Hematopoietic multipotent progenitor cell treated with erythropoietin and hydrocortisone succinate and interleukin-3 and kit ligand, for 4 days (in vitro differentiated cells): Measurements from ENCODE around the gene TTC34.

Experiments used
- DNase-seq: peaks from one replicate; pipeline ENCODE4 v3.0.0-alpha.2; 2015

The TTC34 gene

GRCh38 chr1:2828586-2829250 lies 27.2 kb upstream of the TTC34 start:
- DNase-seq, result no peak

- no peak for DNase-seq
Observed at GRCh38 chr1:2826736-2827292, 25.3 kb upstream of the TTC34 start.

DNA sequence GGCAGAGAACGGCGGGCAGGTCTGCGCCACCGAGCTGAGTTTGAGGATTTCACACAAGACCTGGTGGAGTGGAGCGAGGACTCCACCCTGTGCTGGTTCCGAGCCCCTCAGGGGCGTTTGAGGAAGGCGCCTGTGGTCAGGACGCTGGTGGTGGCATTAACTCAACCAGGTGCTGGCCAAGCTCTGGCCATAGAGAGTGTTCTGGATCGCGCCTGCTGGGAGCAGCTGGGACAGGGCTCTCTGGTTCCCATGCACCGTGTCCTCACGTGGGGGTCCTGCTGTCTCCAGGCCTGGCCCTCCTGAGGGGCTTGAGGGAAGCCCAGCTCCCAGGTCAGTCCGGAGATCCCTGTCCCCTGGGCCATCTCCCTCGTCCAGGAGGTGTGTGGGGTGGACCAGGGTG lies 24.8 kb upstream of the TTC34 start:
- DNase-seq, result no peak

GRCh38 chr1:2825487-2826189 lies 24.1 kb upstream of the TTC34 start:
- DNase-seq, result no peak

- no peak for DNase-seq
Observed at GRCh38 chr1:2824999-2825398, 23.5 kb upstream of the TTC34 start.

DNA sequence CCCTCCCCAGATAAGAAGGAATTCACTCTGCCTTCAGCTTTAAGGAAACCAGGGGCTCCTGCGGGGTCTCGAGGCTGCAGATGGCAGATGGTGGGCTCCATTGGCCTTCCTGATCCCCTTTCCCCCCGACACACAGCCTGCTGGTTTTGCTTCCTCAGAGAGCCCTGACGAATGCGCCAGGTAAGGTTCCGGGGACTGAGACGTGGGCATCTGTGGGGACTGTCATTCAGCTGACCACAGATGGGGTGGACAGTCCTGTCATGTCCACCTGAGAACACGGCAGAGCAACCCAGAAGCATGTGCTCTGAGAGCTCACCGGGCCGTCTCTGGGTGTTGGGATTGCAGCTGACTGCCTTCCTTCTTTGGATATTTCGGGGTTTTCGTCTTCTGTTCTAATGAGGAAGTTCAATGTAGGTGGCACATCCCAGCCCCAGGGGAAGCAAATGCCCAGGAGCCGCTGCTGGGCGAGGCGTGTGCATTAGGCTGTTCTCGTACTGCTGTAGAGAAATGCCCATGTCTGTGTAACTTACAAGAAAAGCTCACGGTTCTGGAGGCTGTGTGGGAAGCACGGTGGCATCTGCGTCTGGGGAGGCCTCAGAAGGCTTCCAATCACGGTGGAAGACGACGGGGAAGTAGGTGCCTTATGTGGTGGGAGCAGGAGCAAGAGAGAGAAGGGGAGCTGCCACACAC lies 22.6 kb upstream of the TTC34 start:
- peak; percentile 37 for DNase-seq

- no peak for DNase-seq
Observed at GRCh38 chr1:2822621-2823145, 21.2 kb upstream of the TTC34 start.

DNA sequence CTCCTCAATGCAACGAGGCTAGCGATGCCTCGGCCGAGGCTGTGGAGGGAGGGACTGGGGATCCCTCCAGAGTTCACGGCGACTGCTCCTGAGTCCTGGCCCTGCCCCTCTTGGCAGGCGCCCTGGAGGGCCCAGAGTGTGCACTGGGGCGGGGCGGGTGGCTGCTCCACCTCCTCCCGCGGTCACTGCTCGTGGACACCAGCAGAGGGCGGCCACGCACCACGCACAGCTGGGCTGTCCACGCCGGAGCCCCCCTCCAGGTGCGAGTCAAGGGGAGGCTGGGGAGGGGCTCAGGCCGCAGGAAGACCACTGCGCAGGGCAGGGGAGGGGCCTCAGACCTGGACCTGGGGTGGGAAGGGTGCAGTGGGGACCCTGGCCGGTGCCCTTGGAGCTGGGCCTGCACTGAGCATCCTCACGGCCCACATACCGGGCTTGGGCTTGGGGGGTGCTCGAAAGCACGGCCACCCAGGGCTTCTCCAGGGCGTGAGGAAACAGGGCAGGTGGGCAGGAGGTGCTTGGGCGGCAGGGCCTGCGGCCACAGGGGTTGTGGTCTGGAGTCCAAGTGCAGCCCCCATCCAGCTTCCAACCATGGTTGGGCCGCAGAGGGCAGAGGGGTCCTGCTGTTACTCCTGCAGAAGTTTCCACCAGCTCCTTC lies 20.6 kb upstream of the TTC34 start:
- peak; percentile 70 for DNase-seq

DNA sequence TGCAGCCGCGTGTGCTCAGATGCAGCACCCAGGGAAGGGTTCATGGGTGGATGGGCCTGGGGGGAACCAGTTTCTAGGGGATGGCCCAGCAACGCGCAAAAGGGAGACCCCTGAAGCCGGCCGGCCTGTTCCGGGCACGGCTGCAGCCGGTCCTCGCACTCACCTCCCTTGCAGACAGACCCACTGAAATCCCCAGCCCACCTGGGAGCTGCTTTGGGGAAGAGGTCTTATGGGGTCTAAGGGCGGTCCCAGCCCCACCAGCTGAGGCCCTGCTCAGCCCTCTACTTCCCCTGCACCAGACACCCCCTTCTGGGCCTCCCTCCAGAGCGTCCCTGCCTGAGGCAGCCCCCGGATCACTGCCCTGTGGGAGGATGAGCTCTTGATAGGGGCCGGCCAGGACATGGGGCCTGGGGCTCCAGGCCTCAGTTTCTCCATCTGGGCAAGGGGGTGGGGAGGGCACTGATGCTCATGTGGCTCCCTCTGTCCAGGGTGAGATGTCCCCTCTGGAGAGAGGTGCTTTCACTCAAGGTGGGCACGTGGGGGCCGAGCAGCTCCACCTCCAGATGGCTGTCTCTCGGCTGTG lies 20.0 kb upstream of the TTC34 start:
- no peak for DNase-seq

- no peak for DNase-seq
Observed at GRCh38 chr1:2820731-2821372, 19.4 kb upstream of the TTC34 start.

- DNase-seq, result no peak
Observed at GRCh38 chr1:2819831-2820730, 18.6 kb upstream of the TTC34 start.

- no peak for DNase-seq
Observed at GRCh38 chr1:2819429-2819828, 17.9 kb upstream of the TTC34 start.

- DNase-seq, result no peak
Observed at GRCh38 chr1:2817784-2818564, 16.5 kb upstream of the TTC34 start.

DNA sequence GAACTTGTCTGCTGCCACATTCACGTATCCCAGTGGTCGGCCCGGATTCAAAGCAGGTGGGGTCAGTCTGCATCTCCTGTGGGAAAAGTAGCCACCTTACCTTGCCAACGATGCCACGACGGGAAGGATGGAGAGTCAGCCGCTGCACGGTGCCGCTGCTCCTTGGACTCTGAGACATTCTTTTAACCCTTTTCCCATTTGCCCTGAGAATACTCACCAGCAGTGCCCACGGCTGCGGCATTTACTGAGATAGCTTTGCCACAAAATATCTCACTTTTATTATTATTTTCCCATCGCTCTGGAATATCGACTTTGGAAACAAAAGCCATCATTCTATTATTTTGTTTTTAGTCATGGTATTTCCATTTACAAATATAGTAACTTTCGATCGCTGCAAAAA lies 15.3 kb upstream of the TTC34 start:
- no peak for DNase-seq

DNA sequence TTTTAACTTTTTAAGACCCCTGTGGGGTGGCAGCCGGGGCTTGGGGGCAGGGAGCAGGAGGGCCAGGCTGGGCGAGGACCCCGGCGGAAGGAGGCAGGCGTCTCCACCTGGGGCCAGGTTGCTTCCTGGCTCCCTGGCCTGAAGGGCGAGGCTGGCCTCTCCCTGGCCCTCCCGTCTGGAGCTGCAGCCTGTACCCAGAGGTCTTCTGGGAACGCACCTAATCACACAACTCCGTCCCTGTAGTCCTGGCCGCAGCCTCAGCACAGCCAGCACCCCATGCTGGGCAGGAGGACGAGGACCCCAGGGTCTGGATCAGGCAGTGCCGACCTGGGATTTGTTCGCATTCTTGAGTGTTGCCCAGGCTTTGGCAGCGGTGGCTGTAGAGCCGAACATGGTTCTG lies 14.1 kb upstream of the TTC34 start:
- DNase-seq, result no peak

DNA sequence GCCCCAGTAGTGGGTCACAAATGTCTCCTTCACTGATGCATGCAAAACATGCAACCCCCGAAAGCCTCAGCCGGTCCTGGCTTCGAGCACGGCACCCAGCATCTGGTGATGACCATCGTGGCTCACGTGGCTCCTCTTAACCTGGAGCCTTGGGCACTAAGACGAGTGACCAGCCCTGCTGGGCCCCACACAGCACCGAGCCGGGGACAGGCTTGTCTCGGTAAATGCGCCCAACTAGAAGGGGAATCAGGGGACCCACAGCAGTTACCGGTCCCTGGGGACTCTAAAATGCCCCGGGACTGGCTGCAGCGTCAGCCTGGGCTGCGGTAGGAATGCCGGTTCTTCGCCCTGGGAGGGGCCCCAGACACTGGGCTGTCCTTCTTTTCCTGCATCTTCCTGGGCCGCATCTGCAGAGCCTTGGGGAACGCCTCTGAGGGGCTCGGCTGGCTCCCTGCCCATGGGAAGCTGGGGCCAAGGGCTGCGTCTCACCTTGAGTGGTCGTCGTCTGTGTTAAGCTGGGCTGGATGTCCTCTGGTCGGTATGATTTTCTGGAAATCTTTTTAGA lies 13.1 kb upstream of the TTC34 start:
- no peak for DNase-seq

DNA sequence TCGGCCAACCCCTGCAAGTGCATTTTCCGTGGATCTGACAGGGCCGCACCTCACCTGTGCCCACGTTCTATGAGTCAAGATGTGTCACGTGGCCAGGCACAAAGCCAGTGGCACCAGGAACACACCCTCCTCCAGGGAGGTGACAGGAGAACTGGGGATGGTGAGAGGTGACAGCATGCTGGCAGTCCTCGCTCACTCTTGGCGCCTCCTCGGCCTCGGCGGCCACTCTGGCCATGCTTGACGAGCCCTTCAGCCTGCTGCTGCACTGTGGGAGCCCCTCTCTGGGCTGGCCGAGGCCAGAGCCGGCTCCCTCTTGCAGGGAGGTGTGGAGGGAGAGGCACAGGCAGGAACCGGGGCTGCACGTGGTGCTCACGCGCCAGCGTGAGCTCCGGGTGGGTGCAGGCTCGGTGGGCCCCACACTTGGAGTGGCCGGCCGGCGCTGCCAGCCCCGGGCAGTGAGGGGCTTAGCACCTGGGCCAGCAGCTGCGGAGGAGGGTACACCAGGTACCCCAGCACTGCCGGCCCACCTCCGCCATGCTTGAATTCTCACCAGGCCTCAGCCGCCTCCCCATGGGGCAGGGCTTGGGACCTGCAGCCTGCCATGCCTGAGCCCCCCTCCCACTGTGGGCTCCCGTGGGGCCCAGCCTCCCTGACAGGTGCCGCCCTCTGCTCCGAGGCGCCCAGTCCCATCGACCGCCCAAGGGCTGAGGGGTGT lies 11.6 kb upstream of the TTC34 start:
- DNase-seq, result no peak

DNA sequence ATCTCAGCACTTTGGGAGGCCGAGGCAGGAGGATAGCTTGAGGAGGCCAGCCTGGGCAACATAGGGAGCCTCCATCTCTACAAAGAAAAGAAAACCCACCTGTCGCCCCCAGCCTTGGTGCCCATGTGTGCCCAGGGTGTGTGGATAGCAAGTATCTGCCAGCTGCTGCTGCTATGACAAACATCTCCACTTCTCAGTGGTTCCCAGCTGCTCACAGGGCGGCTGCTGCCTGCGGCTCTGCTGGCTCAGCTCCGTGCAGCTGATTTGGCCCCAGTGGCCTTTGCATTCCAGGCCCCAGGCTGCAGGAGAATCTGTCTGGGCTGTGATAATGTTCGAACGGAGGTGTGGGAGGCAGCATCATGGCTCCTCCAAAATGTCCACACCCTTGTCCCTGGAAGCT lies 10.6 kb upstream of the TTC34 start:
- no peak for DNase-seq

- DNase-seq, result no peak
Observed at GRCh38 chr1:2811533-2811918, 10.0 kb upstream of the TTC34 start.
